HG02870 (cell line): ENCODE results near the gene FAXDC2.

Source experiments
- ATAC-seq: cut with Tn5 transposase; IDR thresholded peaks from one replicate; pipeline ENCODE4 v1.9.1; 2021; ENCODE audit warnings: mild to moderate bottlenecking, moderate library complexity; ENCODE audit not compliant: unreplicated experiment

Gene FAXDC2, protein sequence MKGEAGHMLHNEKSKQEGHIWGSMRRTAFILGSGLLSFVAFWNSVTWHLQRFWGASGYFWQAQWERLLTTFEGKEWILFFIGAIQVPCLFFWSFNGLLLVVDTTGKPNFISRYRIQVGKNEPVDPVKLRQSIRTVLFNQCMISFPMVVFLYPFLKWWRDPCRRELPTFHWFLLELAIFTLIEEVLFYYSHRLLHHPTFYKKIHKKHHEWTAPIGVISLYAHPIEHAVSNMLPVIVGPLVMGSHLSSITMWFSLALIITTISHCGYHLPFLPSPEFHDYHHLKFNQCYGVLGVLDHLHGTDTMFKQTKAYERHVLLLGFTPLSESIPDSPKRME

GRCh38 chr5:154850255-154851062, at the start of gene FAXDC2:
Gene FAXDC2 (minus strand): TSS chr5:154850603. CDS start chr5:154838178, 12,425 bp downstream.
- ATAC-seq: no peak

GRCh38 chr5:154900066-154900465, 49.7 kb upstream of the FAXDC2 start:
- no peak for ATAC-seq

DNA sequence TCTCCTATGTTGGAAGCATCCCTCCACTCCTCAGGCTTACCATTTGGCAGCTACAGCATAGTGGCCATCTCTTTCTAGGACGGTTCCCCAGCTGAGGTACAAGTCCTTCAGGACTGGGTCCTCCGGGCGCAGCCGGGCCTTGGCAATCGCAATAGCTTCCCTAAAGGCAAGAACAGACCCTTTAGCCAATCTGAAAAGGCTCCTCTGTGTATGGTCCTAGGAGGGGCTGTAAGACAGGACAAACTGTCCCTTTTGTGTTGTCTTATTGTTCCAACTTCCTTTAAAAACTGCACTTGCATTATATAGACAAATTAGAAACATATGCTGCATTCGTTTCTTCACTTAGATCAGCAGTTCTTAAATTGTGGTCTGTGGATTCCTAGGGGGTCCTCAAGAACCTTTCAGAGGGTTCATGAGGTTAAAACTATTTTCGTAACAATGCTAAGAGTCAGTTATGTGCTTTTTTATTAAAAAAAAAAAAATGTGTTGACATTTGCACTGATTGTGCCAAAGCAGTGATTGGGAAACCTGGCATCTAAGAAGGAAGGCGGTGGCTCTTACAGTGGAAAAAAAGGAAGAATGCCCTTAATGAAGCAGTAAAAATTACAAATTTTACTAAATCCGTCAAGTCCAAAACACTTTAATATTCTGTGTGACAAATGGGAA, 48.9 kb upstream of the FAXDC2 start:
- ATAC-seq: no peak

DNA sequence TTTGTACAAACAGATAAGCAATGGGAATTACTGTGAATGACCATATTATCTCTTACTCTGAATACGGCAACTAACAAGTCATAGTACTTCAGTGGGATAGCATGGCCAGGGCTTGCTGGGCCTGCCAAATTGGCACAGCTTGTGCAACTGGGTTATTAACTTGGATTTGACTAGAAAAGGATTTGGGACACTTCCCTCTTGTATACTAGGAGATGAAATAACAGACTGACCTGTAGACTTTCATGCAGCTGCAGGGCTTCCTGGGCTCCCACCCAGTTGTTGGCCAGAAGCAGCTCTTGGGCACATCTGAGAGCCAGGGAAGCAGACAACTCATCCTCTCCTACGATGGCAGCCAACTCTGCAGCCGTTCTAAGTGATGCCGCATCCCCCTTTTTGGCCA, 47.8 kb upstream of the FAXDC2 start:
- ATAC-seq: no peak

- no peak for ATAC-seq
Observed at GRCh38 chr5:154896562-154897165, 46.3 kb upstream of the FAXDC2 start.

- ATAC-seq: no peak
Observed at GRCh38 chr5:154895606-154896561, 45.5 kb upstream of the FAXDC2 start.

- ATAC-seq: no peak
Observed at GRCh38 chr5:154893381-154893780, 43.0 kb upstream of the FAXDC2 start.

GRCh38 chr5:154892369-154892771, 42.0 kb upstream of the FAXDC2 start:
- ATAC-seq: no peak

DNA sequence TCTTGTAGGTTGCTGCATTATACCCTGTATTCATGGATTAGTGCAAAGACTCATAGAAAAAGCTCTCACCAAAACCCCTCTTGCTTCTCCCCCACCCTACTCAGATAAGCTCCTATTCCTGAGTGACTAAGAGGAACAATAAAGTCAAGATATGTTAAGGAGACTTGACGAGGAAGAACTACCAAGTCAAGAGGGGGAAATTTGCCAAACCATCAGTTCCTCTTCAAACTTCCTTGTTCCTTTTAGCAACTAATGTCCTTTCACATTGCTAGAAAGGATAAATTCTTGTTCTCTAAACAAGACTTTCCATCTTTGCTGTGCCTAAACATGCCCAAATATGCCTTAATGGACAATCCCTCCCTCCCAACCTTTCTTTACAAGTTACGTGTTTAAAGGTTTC, 35.0 kb upstream of the FAXDC2 start:
- no peak for ATAC-seq

DNA sequence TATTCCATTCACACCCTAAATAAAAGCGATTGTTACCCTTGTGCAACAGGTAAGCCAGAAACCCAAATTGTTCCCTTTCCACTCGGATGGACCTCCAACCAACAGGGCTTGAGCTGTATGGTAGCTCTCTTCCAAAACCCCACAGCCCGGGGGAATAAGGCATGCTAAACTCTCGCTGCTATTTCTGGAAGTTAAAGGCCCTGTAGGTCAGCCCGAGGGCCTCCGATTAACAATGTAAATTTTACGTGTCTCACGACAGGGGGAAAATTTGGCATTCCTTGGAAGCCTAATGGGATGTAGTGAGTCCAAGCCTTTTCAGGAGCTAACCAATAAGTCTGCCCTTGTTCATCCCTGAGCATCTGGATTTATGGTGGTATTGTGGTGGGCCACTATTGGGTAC, 34.0 kb upstream of the FAXDC2 start:
- ATAC-seq: no peak

DNA sequence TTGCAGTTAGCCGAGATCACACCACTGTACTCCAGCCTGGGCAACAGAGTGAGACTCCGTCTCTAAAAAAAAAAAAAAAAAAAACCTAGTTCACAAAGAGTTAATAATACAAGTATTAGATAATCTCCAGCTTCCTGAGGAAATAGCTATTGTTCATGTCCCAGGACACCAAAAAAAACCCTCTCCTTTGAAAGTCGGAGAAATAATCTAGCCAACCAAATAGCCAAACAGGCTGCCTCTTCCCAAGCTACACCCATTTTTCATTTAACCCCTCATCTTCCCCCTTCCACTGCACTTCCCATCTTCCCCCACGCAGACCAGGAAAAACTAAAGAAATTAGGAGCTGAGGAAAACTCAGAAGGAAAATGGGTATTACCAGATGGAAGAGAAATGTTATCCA, 31.6 kb upstream of the FAXDC2 start:
- no peak for ATAC-seq

DNA sequence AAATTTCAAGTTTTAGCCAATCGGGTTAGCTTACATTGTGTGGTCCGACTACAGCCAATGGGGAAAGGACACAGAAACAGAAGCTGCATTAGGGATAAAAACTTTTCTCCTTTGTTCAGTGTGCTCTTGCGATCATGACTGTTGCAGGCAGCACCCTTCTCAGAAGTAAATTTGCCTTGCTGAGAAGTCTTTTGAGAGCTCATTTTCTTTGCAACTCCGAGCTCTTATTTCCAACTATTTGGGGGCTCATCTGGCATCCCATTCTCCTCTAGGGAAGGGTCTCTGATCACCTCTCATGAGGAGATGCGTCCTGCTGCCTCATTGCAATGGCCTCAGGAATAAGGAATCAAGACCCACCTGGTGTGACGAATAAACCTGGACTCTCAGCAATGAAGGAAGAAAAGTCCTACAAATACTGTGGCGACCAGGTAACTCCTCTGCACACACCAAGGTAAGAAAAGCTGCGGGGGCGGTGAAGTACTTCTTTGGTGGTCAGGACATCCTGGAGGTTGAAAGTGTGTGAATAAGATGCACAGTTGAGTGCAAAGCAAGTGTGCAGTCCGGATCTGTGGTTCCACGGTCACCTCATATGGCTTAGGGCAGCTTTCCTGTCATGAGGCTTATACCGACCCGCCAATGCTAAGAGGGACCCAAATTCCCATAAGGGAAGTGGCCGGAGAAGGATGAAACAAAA, 28.4 kb upstream of the FAXDC2 start:
- no peak for ATAC-seq

- ATAC-seq: no peak
Observed at GRCh38 chr5:154873791-154874331, 23.5 kb upstream of the FAXDC2 start.

GRCh38 chr5:154871734-154872133, 21.3 kb upstream of the FAXDC2 start:
- ATAC-seq: no peak

DNA sequence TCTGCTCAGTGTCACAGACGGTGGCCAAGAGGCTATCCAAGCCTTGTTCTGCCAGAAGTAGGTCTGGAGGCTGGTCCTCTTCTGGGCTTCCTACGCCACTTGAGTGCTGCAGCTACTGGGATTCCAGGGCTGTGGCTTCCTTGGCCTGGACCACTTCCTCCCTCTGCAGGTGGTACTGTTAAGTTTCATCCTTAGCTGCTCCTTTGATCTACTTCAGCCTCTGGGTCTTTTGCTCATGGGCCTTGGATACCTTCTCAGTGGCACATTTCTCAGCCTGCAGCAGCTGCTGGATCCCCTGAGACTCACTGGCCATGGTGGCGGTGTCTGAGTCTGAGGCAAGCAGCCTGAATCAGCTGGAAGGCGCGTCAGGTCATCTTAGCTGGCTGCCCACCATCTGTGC, 18.3 kb upstream of the FAXDC2 start:
- no peak for ATAC-seq

DNA sequence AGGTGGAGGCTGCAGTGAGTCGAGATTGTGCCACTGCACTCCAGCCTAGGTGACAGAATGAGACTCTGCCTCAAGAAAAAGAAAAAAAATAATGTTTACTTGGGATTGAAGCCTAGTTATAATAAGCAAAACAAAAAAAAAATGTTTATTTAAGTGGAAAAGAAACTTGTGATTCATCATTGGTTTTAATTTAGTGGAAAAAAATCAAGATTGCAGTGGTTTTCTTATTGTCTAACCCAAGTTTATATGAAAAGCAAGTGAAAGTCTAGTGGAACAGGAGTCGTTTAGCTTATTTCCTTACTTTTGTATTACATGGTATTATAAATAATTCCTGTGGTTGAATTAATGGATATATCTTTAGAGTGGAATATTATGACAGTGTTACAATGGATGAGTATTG, 16.4 kb upstream of the FAXDC2 start:
- ATAC-seq: no peak

GRCh38 chr5:154865466-154866184, 15.2 kb upstream of the FAXDC2 start:
- ATAC-seq: no peak

DNA sequence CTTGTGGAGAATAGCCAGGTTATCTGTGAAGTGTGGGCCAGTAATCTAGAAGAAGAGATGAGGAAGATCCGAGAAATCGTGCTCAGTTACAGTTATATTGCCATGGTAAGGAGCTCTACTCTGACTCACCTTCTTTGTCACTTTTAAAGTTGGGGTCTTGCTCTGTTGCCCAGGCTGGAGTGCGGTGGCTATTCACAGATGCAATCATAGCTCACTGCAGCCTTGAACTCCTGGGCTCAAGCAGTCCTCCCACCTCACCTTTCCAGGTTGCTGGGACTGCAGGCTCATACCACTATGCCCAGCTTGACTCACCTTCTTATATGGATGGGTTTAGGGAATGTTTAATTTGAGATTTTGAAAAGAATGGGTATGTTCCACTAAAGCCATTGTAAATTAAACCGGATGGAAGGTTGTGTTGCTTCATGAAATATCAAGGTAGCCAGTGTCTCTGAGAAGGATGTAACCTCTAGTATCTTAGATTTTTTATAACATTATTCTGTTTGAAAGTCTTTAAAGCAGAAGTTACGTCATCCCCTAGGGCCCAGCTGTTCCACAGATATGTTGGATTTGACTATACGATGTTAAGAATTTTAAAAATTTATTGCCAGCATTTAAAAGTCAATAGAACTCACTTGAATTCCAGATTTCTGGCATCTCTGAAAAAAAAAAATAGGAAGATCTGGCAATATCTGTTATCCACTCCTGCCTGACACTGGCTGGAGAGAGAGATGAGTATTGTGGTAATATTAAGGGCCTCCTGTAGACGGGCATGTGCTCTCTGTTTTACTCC, 13.1 kb upstream of the FAXDC2 start:
- no peak for ATAC-seq
